SK-N-SH (cell line): ENCODE data around the gene INPPL1. TPM values are rescaled to one million over a fixed set of nuclear protein-coding genes. Genes with fewer than 3 reads are reported as not detected.

Source experiments
- CTCF ChIA-PET: fragments of 300-600, 350-600 bp; formaldehyde crosslinking; extraction: SDS; loops from one replicate; lab custom pipeline; 2021; lab: Yijun Ruan, JAX
- POLR2A ChIA-PET: fragments of 350-600 bp; sonication (Branson Sonifier 250); formaldehyde crosslinking; extraction: SDS; loops from one replicate; lab custom pipeline; 2020; ENCODE audit warnings: antibody characterized with exemption, inconsistent platforms; lab: Yijun Ruan, JAX
- DNase-seq: peaks from one replicate; pipeline ENCODE4 v3.0.0; 2012
- H2AFZ ChIP-seq: fragments of 200-600 bp; sonication (generic); 2 replicates; pipeline ENCODE4 v1.8.1; 2016; ENCODE audit warnings: antibody characterized with exemption, mild to moderate bottlenecking, low read depth
- H3F3A ChIP-seq: fragments of 200-600 bp; sonication (generic); replicated peaks from 2 replicates; pipeline ENCODE3; 2016; ENCODE audit warnings: antibody characterized with exemption, mild to moderate bottlenecking; ENCODE audit not compliant: insufficient read depth
- H3K27ac ChIP-seq, 2 experiments: fragments of 200-500 bp in 1 of 2; fragments of 200-600 bp in 1 of 2; sonication (Bioruptor generic) in 1 of 2; sonication (generic), shearing (Covaris generic) in 1 of 2; 2 replicates each; pipeline versions ENCODE4 v1.5.1 to v1.6.1; 2014 to 2016; ENCODE audit warnings: low read depth in 2 of 2, inconsistent platforms in 1 of 2, low read length in 1 of 2, mild to moderate bottlenecking in 1 of 2, mixed read lengths in 1 of 2
- H3K27me3 ChIP-seq: fragments of 200-600 bp; sonication (generic), shearing (Covaris generic); 2 replicates; pipeline ENCODE4 v1.6.1; 2016; ENCODE audit warnings: mixed run types; ENCODE audit not compliant: insufficient read depth
- H3K36me3 ChIP-seq, 2 experiments: fragments of 200-500 bp in 1 of 2; fragments of 200-600 bp in 1 of 2; sonication (Bioruptor generic) in 1 of 2; sonication (generic) in 1 of 2; replicated peaks in 1 of 2; 2 replicates each; pipeline versions ENCODE3 to v1.5.1; 2014 to 2016; ENCODE audit warnings: low read length in 1 of 2, mild to moderate bottlenecking in 1 of 2; ENCODE audit not compliant: insufficient read depth in 2 of 2, control insufficient read depth in 1 of 2
- H3K4me1 ChIP-seq, 2 experiments: fragments of 200-500 bp in 1 of 2; fragments of 200-600 bp in 1 of 2; sonication (Bioruptor generic) in 1 of 2; sonication (generic), shearing (Covaris generic) in 1 of 2; 2 replicates each; pipeline versions ENCODE4 v1.5.1 to v1.6.1; 2014 to 2016; ENCODE audit warnings: low read depth in 1 of 2, low read length in 1 of 2, mixed run types in 1 of 2; ENCODE audit not compliant: insufficient read depth in 2 of 2, control insufficient read depth in 1 of 2
- H3K4me2 ChIP-seq: fragments of 200-600 bp; sonication (generic), shearing (Covaris generic); 2 replicates; pipeline ENCODE4 v1.6.1; 2017; ENCODE audit warnings: mixed run types
- H3K4me3 ChIP-seq, 2 experiments: fragments of 200-500 bp in 1 of 2; fragments of 200-600 bp in 1 of 2; sonication (Bioruptor generic) in 1 of 2; sonication (generic), shearing (Covaris generic) in 1 of 2; 2 replicates each; pipeline versions ENCODE4 v1.5.1 to v1.8.1; 2014 to 2016; ENCODE audit warnings: low read depth in 2 of 2, inconsistent platforms in 1 of 2, low read length in 1 of 2, mild to moderate bottlenecking in 1 of 2, mixed read lengths in 1 of 2, moderate library complexity in 1 of 2
- H3K79me2 ChIP-seq: fragments of 200-600 bp; sonication (generic); 2 replicates; pipeline ENCODE4 v1.8.1; 2017; ENCODE audit warnings: mild to moderate bottlenecking; ENCODE audit not compliant: insufficient read depth
- H3K9ac ChIP-seq: fragments of 200-600 bp; sonication (generic); 2 replicates; pipeline ENCODE4 v1.6.1; 2017; ENCODE audit warnings: mixed run types
- H3K9me2 ChIP-seq: fragments of 200-600 bp; sonication (generic); 2 replicates; pipeline ENCODE4 v1.6.1; 2017; ENCODE audit warnings: mixed run types
- H3K9me3 ChIP-seq: fragments of 200-600 bp; sonication (generic); 2 replicates; pipeline ENCODE4 v1.6.1; 2017; ENCODE audit warnings: mixed run types, mild to moderate bottlenecking, moderate library complexity
- H4K20me1 ChIP-seq: fragments of 200-600 bp; sonication (generic); 2 replicates; pipeline ENCODE4 v1.6.1; 2017; ENCODE audit warnings: mild to moderate bottlenecking, mixed run types; ENCODE audit not compliant: insufficient read depth
- FOXJ3 ChIP-seq: sonication (generic); formaldehyde crosslinking; IDR thresholded peaks from 2 replicates; pipeline ENCODE4 v1.5.1; 2020; ENCODE audit warnings: mild to moderate bottlenecking, missing genetic modification reagents
- FOXM1 ChIP-seq: IDR thresholded peaks from 2 replicates; pipeline ENCODE4 v1.4.0; 2012; ENCODE audit warnings: low read depth, mild to moderate bottlenecking
- GATA2 ChIP-seq: sonication (generic); formaldehyde crosslinking; IDR thresholded peaks from 2 replicates; pipeline ENCODE4 v1.5.0; 2020; ENCODE audit warnings: mild to moderate bottlenecking, missing genetic modification reagents
- MEF2A ChIP-seq: IDR thresholded peaks from 2 replicates; pipeline ENCODE4 v1.4.0; 2012; ENCODE audit warnings: low read depth, borderline replicate concordance
- MXI1 ChIP-seq: IDR thresholded peaks from 2 replicates; pipeline ENCODE4 v1.6.1; 2012; ENCODE audit warnings: mild to moderate bottlenecking, low read depth, low read length, improper control_type of control experiment
- NFIC ChIP-seq: IDR thresholded peaks from 2 replicates; pipeline ENCODE4 v1.4.0; 2012; ENCODE audit warnings: borderline replicate concordance
- RCOR1 ChIP-seq: fragments of 150-350 bp; IDR thresholded peaks from 2 replicates; pipeline ENCODE4 v1.6.1; 2017; ENCODE audit warnings: antibody characterized with exemption, low read length
- RXRA ChIP-seq: IDR thresholded peaks from 2 replicates; pipeline ENCODE4 v1.4.0; 2012; ENCODE audit warnings: low read depth, mild to moderate bottlenecking, borderline replicate concordance
- SMC3 ChIP-seq: IDR thresholded peaks from 2 replicates; pipeline ENCODE4 v1.6.1; 2012; ENCODE audit warnings: low read depth, low read length, improper control_type of control experiment
- TAF1 ChIP-seq: IDR thresholded peaks from 2 replicates; pipeline ENCODE4 v1.6.1; 2012; ENCODE audit warnings: low read depth, mild to moderate bottlenecking, low read length, moderate library complexity, borderline replicate concordance
- YY1 ChIP-seq: IDR thresholded peaks from 2 replicates; pipeline ENCODE4 v1.4.0; 2012; ENCODE audit warnings: low read depth, mild to moderate bottlenecking
- WGBS: methylation state at CpG from one replicate; pipeline ENCODE4 v1.1.6; 2017; ENCODE audit warnings: low lambda C conversion rate; 5-methylcytosine and 5-hydroxymethylcytosine counted together
- polyA plus RNA-seq, 3 experiments: library from polyadenylated mRNA; depleted of rRNA; stranded (reverse); fragments of >200 nt; gene quantifications; 2 replicates each; pipeline ENCODE4 v1.2.3, GENCODE V29; 2012
- TF ChIP-seq, protein P1 (sequence below): IDR thresholded peaks from 2 replicates; pipeline ENCODE4 v1.4.0; 2012; ENCODE audit warnings: low read depth
- TF ChIP-seq, protein P2 (sequence below): IDR thresholded peaks from 2 replicates; pipeline ENCODE4 v1.6.1; 2012; ENCODE audit warnings: mild to moderate bottlenecking, low read depth, low read length, moderate library complexity

INPPL1 gene
- polyA plus RNA-seq, 1 of the 3 experiments (the other 2 are of a cell fraction) = 123 TPM

DNA sequence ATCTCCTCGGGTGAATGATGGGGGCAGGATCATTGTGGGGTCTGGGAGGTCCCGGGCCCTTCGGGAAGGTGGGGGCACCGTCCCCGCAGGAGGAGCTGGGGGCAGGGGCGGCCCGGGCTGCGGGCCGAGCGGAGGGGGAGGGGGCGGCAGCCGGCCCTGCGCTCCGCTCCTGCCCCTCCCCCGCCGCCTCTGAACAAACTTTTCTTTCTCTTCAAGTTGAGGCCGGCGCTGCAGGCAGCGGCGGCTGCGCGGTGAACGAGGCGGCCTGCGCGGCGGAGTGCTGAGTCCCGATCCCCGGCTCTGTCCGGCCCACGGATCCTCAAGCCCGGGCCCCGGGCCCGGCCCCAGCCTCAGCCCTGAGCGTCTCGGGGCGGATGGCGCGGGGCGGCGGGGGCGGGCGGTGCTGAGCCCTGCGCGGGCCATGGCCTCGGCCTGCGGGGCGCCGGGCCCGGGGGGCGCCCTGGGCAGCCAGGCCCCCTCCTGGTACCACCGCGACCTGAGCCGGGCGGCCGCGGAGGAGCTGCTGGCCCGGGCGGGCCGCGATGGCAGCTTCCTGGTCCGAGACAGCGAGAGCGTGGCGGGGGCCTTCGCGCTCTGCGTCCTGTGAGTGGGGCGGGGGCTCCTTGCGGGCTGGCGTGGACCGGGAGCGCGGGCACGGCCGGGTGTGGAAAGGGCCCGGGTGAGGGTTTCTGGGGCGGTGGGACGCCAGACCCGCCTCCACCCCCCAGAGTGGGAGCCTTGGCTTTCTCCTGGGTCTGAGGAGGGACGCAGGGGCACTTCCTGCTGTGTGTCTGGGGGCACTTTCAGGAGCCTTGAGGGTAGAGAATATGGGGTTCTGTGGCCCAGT is at the start of gene INPPL1 (continued):
- TF ChIP-seq, protein P1, sequence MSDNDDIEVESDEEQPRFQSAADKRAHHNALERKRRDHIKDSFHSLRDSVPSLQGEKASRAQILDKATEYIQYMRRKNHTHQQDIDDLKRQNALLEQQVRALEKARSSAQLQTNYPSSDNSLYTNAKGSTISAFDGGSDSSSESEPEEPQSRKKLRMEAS = no peak
- TF ChIP-seq RXRA (no peak), RCOR1 (no peak)
- TF ChIP-seq, all 33 proteins: peak for 3

GRCh38 chr11:72177656-72178055 is 46.9 kb upstream of the INPPL1 start:
- CTCF ChIA-PET = interaction anchor here (0.6 to 1.5 kb wide), 2 partner anchors 199 to 270 kb away, joined by 3 read pairs; no protein-coding TSS in a partner anchor
- TF ChIP-seq MEF2A = no peak
- TF ChIP-seq NFIC = no peak
- TF ChIP-seq FOXM1 = no peak
- TF ChIP-seq, protein P2, sequence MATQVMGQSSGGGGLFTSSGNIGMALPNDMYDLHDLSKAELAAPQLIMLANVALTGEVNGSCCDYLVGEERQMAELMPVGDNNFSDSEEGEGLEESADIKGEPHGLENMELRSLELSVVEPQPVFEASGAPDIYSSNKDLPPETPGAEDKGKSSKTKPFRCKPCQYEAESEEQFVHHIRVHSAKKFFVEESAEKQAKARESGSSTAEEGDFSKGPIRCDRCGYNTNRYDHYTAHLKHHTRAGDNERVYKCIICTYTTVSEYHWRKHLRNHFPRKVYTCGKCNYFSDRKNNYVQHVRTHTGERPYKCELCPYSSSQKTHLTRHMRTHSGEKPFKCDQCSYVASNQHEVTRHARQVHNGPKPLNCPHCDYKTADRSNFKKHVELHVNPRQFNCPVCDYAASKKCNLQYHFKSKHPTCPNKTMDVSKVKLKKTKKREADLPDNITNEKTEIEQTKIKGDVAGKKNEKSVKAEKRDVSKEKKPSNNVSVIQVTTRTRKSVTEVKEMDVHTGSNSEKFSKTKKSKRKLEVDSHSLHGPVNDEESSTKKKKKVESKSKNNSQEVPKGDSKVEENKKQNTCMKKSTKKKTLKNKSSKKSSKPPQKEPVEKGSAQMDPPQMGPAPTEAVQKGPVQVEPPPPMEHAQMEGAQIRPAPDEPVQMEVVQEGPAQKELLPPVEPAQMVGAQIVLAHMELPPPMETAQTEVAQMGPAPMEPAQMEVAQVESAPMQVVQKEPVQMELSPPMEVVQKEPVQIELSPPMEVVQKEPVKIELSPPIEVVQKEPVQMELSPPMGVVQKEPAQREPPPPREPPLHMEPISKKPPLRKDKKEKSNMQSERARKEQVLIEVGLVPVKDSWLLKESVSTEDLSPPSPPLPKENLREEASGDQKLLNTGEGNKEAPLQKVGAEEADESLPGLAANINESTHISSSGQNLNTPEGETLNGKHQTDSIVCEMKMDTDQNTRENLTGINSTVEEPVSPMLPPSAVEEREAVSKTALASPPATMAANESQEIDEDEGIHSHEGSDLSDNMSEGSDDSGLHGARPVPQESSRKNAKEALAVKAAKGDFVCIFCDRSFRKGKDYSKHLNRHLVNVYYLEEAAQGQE = no peak
- no peak for TF ChIP-seq FOXJ3 (CRISPR knock-in tag)
- TF ChIP-seq TAF1 = no peak
- TF ChIP-seq SMC3 = no peak
- TF ChIP-seq, protein P1 = no peak
- TF ChIP-seq MXI1 = no peak
- TF ChIP-seq YY1 = no peak
- no peak for TF ChIP-seq GATA2 (CRISPR knock-in tag)
- DNase-seq = no peak

More at GRCh38 chr11:72177656-72178055, 46.9 kb upstream of the INPPL1 start:
- no peaks in the 10 kb centered on the region for H3K9me2 ChIP-seq
- peaks cover 10% of the 10 kb centered on the region; the same call in 1 of the 2 replicates for H3K27me3 ChIP-seq
- H3K4me3 ChIP-seq = no peak overlapping the region
- H3K79me2 ChIP-seq = no peaks in the 10 kb centered on the region
- H2AFZ ChIP-seq = no peak overlapping the region
- no peaks in the 10 kb centered on the region for H3K36me3 ChIP-seq
- no peaks in the 10 kb centered on the region for H3K9me3 ChIP-seq
- WGBS = 68% methylated on average over 4 of the region's 6 CpGs
- H3K4me1 ChIP-seq = no peaks in the 10 kb centered on the region
- no peaks in the 10 kb centered on the region for H3F3A ChIP-seq
- no peak overlapping the region for H3K27ac ChIP-seq
- POLR2A ChIA-PET = no interaction called here
- no peak overlapping the region for H3K9ac ChIP-seq
- H3K4me2 ChIP-seq = no peak overlapping the region
- H4K20me1 ChIP-seq = no peaks in the 10 kb centered on the region
